Vein endothelial cell (primary cell): ENCODE data around the gene FBXO21. TPM values are rescaled to one million over a fixed set of nuclear protein-coding genes. Genes with fewer than 3 reads are reported as not detected.

Experiments used
- total RNA-seq: library from RNA; depleted of rRNA; stranded (reverse); fragments of >200 nt; gene quantifications from 2 replicates; pipeline ENCODE4 v1.2.3, GENCODE V29; 2012

Gene FBXO21
- 73.2 and 92.4 TPM in 2 replicates for total RNA-seq

GRCh38 chr12:117190210-117190781, at the start of gene FBXO21:
TSS of gene FBXO21 (minus strand) at chr12:117190470. CDS start at chr12:117190456, 14 bp downstream.

Other genes starting within 250 kb of the FBXO21 start
- gene TESC, start 91.1 kb downstream of the FBXO21 start, total RNA-seq = 0.65 and 2.4 TPM in 2 replicates
- gene NOS1, start 171.2 kb upstream of the FBXO21 start, total RNA-seq = not detected in 2 replicates